ENCODE measurements around the gene HM13.
"Not testable (repeated sequence)": the region's sequence is repeated elsewhere in the genome, so short reads cannot be mapped to it uniquely, and the experiment has no call there.

Gene HM13

DNA sequence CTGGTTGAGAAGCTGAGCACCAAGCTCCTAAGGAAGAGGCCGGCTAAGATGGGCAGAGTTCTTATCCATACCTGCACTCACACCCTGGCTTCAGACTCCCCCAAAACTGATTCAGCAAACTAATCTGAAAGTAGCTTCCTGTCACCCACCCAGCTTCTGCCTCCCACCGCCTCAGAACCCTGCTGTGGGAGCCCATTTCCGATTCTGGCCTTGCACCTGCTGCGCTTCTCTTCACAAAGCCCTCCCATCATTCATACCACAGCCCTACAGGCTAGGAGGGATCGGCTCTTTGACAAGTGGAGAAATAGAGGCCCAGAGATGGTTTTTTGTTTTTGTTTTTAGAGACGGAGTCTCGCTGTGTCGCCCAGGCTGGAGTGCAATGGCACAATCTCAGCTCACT, 28.7 kb downstream of the HM13 start:
- no peak for DNase-seq (ENCODE audit: low read depth)

GRCh38 chr20:31543966-31544598, 29.8 kb downstream of the HM13 start:
- peak; percentile 95 for DNase-seq (ENCODE audit: low read depth)

DNA sequence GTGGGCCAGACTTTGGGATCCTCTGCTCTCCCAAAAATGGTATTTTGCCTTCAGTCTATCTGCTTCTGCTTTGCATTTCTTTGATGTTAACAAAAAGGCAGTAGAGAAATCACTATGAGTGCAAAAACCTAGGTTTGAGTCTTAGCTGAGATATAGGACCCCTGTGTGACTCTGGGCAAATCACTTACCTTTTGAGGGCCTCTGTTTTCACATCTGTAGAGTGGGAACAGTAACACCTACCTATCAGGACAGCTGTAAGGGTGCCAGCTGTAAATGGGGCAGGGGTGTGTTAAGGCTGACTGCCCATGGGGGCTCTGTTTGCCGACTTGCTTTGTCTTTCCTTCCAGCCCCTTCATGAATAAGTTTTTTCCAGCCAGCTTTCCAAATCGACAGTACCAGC, 30.4 kb downstream of the HM13 start:
- DNase-seq (ENCODE audit: low read depth): no peak

GRCh38 chr20:31545621-31546040, 31.4 kb downstream of the HM13 start:
- DNase-seq (ENCODE audit: low read depth): not testable (repeated sequence)

- peak; percentile 77 for DNase-seq (ENCODE audit: low read depth)
These were observed 32.9 kb downstream of the HM13 start for GRCh38 chr20:31547017-31547675.

- DNase-seq (ENCODE audit: low read depth): no peak
These were observed 33.6 kb downstream of the HM13 start for GRCh38 chr20:31547720-31548298.

- no peak for DNase-seq (ENCODE audit: low read depth)
These were observed 34.7 kb downstream of the HM13 start for GRCh38 chr20:31548820-31549512.

- no peak for DNase-seq (ENCODE audit: low read depth)
These were observed 35.3 kb downstream of the HM13 start for GRCh38 chr20:31549513-31549880.

GRCh38 chr20:31550099-31550498, 35.9 kb downstream of the HM13 start:
- no peak for DNase-seq (ENCODE audit: low read depth)

DNA sequence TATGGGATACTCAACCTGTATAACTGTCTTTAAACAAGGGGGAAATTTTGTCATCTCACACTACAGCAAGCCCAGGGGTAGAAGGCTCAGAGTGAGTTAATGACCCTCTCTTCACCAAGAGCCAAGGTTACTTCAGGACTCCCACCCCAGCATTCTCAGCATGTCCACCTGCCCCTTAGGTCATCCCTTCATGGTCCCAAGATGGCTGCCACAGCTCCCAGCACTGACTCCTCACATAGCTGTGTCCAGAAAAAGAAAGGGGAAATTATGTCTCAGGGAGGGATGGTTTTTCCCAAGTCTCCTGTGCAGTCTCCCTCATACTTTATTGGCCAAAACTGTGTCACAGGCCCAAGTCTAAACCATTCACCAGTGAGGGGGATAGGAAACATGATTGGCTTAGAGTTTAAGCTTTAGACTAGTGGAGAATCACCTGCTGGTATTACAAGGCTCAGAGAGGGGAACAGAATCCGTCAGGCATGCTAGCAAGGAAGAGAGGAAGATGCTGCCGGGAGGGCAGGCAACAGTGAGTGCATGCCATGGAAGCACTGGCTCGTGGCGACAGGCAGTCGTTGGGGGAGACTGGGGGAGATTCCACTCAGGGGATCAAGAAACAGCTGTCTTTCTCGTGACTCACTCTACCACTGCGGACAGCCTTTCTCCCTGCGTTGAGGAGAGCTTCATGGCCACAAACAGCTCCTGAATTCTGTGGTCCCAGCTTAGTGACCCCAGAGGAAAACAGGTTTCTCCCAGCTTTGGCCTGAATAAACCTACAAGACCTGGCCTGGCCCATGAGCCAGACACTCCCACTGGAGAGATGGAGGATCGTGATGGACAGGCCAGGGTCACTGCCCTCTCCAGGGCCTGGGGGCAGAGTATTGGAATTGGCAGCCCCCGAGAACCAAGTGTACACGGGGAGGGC, 37.2 kb downstream of the HM13 start:
- no peak for DNase-seq (ENCODE audit: low read depth)

DNA sequence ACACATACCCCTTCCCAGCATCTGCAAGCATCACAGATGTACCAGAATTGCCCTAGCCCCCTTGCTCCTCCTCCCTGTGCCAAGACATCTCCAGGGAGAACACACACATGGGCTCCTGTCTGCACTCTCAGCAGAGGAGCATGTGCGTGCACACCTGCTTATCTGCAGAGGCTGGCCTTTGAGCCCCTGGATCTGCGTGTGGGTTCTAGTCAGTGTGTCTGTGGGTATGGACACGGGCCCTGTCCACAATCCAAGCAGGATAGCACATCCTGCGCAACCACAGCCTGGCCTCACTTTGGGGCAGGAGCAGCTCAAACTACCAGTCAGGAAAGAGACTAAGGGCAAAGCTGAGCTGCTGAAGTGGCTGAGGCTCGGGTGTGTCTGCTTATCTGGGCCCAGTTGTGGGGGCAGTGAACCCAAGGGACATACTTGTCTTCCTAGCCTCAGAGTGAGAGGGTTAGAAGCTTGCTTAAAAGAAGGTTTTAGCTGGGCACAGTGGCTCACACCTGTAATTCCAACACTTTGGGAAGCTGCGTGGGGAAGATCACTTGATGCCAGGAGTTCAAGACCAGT, 41.0 kb downstream of the HM13 start:
- no peak for DNase-seq (ENCODE audit: low read depth)

GRCh38 chr20:31559704-31560093, 45.5 kb downstream of the HM13 start:
- no peak for DNase-seq (ENCODE audit: low read depth)

DNA sequence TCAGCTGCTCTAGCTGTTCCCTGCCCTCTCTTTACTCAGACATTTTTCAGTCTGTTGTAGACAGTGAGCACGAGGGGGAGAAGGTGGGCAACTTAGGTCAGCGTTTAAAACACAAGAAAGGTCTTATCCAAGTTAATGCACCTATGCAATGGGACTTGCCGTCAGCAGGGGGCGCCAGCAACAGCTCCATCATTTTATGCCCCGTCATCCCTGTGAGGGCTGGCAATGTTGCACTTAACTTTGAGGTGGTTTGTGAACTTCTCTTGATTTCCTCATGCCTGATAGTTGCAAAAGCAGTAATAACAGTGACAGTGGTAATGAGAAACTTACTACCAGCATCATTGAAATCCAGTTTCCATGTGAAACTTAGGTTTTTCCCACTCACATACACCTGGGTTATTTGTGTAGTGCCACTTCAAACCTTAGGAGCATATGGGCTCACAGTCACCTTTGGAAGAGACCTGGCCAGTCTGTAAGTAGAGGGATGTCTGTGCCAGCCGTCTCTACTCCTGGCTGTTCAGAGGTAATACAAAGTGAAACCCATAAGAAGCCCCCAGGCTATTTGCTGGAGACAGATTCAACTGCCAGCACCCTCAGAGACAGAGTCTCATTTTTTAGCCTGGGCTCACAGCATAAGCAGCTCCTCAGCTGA, 46.0 kb downstream of the HM13 start:
- peak; percentile 85 for DNase-seq (ENCODE audit: low read depth)

GRCh38 chr20:31560746-31561598, 46.7 kb downstream of the HM13 start:
- peak; percentile 94 for DNase-seq (ENCODE audit: low read depth)

DNA sequence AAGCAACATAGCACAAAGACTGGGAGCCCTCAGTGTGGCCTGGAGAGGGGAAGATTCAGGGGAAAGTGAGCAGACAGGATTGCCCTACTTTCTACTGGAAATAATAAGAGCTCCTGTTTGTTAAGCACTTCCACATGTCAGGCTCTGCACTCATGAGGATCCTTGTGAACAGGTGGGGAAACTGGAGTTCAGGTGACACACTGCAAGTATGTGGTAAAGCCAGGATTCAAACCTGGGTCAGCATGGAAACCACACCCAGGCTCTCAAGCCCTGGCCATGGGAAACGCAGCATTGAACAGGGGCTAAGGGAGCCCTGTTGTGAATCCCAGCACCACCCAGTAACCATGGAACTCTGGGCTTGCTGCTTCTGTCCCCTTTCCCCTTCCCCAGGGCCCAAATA, 48.0 kb downstream of the HM13 start:
- no peak for DNase-seq (ENCODE audit: low read depth)

DNA sequence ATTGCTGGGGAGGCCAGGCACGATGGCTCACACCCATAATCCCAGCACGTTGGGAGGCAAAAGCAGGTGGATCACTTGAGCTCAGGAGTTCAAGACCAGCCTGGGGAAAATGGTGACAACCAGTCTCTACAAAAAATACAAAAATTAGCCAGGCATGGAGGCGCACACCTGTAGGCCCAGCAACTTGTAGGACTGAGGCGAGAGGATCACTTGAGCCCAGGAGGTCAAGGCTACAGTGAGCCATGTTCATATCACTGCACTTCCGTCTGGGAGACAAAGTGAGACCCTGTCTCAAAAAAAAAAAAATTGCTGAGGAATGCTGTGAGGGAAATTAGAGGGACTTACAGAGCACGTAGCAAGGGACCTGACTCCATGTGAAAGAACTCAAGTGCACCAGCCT, 50.0 kb downstream of the HM13 start:
- no peak for DNase-seq (ENCODE audit: low read depth)

GRCh38 chr20:31565699-31566318, 51.6 kb downstream of the HM13 start:
- no peak for DNase-seq (ENCODE audit: low read depth)

DNA sequence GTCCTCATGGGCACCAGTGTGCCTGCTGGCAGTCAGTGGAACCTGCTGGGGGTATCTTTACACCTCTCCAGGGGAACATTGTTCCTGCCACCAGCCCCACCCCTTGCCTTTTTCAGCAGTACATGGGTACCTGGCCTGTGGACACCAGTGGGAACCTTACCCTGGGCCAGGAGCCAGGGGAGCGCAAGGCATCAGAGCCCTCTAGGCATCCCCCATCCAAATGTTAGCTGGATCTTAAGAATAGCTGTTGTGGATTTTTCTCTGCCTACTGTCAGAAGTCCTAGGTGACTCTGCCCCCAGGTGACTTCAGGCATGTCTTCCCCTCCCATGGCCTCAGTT, 52.0 kb downstream of the HM13 start:
- DNase-seq (ENCODE audit: low read depth): no peak

- no peak for DNase-seq (ENCODE audit: low read depth)
These were observed 52.6 kb downstream of the HM13 start for GRCh38 chr20:31566658-31567379.
